Coronary artery (tissue), 2 donors: ENCODE measurements around the gene CDH2.

Experiments used
- DNase-seq: peaks from one replicate; pipeline ENCODE4 v3.0.0-alpha.2; 2017; ENCODE audit warnings: low spot score
- H3K27ac ChIP-seq, 2 donors: fragments of 200-600 bp; sonication (generic); one replicate each; pipeline ENCODE4 v1.5.1; 2016 to 2019
- H3K4me3 ChIP-seq: fragments of 200-600 bp; sonication (generic); 2 replicates; pipeline ENCODE4 v1.5.1; 2016; ENCODE audit warnings: mild to moderate bottlenecking, moderate library complexity
- CTCF ChIP-seq: fragments of 200-600 bp; sonication (generic); IDR thresholded peaks from one replicate; pipeline ENCODE4 v1.5.1; 2019; ENCODE audit warnings: antibody characterized with exemption

CDH2 gene

GRCh38 chr18:28149810-28150420 lies 27.0 kb downstream of the CDH2 start:
- DNase-seq = no peak
- no peak for TF ChIP-seq CTCF
- Histone ChIP-seq H3K27ac (no peak overlapping the region), H3K4me3 (no peak overlapping the region)

DNA sequence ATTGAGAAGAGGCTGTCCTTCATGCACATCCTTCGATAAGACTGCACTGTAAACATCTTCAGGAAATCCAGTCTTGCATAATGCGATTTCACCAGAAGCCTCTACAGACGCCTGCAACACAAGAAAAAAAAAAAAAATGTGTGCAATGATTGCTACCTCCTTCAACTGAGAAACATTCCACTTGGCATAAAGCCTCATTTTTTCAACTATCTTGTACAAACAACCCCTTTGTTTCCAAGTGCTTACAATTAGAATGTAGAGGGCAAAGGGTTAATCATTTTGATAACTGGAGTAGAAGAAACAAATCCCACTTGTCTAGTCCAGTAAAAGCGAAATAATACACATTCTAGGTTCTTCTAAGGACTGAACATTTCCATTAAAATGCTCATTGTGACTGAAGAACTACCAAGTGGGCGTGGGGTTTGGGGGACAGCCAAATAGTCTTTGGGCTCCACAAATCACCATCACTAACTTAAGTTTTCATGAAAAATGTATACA lies 29.2 kb downstream of the CDH2 start:
- no peak for DNase-seq
- no peak for TF ChIP-seq CTCF
- Histone ChIP-seq H3K4me3 (no peak overlapping the region), H3K27ac (no peak overlapping the region)

- no peak overlapping the region for H3K4me3 ChIP-seq
- TF ChIP-seq CTCF = no peak
- no peak overlapping the region for H3K27ac ChIP-seq
- DNase-seq = no peak
These were observed 33.2 kb downstream of the CDH2 start for GRCh38 chr18:28143725-28144124.

GRCh38 chr18:28138816-28139215 lies 38.1 kb downstream of the CDH2 start:
- H3K27ac ChIP-seq = no peak overlapping the region
- no peak for DNase-seq
- H3K4me3 ChIP-seq = no peak overlapping the region
- no peak for TF ChIP-seq CTCF

DNA sequence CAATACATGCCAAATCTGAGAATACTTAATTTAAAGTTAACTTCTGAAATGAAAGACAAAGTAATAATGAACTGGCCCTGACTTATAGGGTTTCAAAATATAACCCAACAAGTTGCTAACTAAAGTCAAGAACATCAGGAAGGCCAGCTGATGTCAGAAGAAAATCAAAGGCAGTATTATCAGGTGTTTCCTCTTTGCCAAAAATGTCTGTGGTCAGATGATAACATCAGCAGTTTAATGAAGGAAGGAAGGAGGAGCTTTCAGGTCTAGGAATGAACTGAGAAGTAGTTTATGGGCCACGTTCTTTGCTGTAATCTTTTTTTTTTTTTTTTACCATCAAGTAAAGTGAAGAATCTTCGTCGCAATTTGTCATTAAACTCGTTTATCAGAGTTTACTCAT lies 40.9 kb downstream of the CDH2 start:
- H3K27ac ChIP-seq = no peak overlapping the region
- TF ChIP-seq CTCF = no peak
- no peak overlapping the region for H3K4me3 ChIP-seq
- DNase-seq = no peak

DNA sequence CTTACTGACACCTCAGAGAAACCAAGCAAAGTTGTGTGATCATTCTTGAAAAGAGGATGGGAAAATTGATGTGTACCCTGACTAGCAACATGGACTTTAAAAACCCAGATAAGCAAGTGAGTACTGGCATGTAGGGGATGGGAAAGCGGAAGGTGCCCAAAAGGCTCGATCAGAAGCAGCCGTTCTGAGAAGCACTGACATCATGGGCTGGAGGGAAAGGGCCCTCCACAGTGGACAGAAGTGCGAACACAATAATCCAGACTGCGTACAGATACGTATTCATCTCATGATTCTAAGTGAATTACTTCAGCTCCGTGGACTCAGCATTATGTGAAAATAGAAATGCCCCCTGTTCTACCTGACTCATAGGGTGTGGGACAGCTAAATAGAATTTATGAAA lies 42.2 kb downstream of the CDH2 start:
- Histone ChIP-seq H3K4me3 (no peak overlapping the region), H3K27ac (no peak overlapping the region)
- no peak for DNase-seq
- no peak for TF ChIP-seq CTCF

GRCh38 chr18:28132084-28132483 lies 44.8 kb downstream of the CDH2 start:
- DNase-seq = no peak
- Histone ChIP-seq H3K4me3 (no peak overlapping the region), H3K27ac (no peak overlapping the region)
- TF ChIP-seq CTCF = no peak
